Osteoblast (primary cell): ENCODE results near the gene PALM2AKAP2. TPM values are rescaled to one million over a fixed set of nuclear protein-coding genes. Genes with fewer than 3 reads are reported as not detected.

Source experiments
- DNase-seq: peaks from one replicate; pipeline ENCODE4 v3.0.0; 2011; ENCODE audit warnings: low spot score, mixed read lengths; ENCODE audit not compliant: insufficient read length; ENCODE audit errors: missing footprints
- H2AFZ ChIP-seq: 2 replicates; pipeline ENCODE4 v1.6.0; 2011; ENCODE audit warnings: mild to moderate bottlenecking, low read length
- H3K27ac ChIP-seq: 2 replicates; pipeline ENCODE4 v1.5.1; 2011; ENCODE audit warnings: mild to moderate bottlenecking, low read depth, low read length, moderate library complexity
- H3K27me3 ChIP-seq: 2 replicates; pipeline ENCODE4 v1.6.0; 2012; ENCODE audit warnings: mild to moderate bottlenecking, control low read depth, inconsistent platforms, low read length, moderate library complexity; ENCODE audit not compliant: insufficient read depth
- H3K36me3 ChIP-seq: 2 replicates; pipeline ENCODE4 v1.5.1; 2011; ENCODE audit warnings: mild to moderate bottlenecking, low read length, control low read depth, moderate library complexity; ENCODE audit not compliant: insufficient read depth
- H3K4me1 ChIP-seq: 2 replicates; pipeline ENCODE4 v1.5.1; 2011; ENCODE audit warnings: mild to moderate bottlenecking, low read length, control low read depth, moderate library complexity; ENCODE audit not compliant: insufficient read depth
- H3K4me2 ChIP-seq: 2 replicates; pipeline ENCODE4 v1.6.0; 2011; ENCODE audit warnings: mild to moderate bottlenecking, low read length; ENCODE audit not compliant: insufficient read depth
- H3K4me3 ChIP-seq: fragments of 200-600 bp; sonication (generic); 3 replicates; pipeline ENCODE4 v1.5.1; 2012; ENCODE audit warnings: mild to moderate bottlenecking, low read length, inconsistent platforms; ENCODE audit not compliant: insufficient read depth
- H3K79me2 ChIP-seq: 2 replicates; pipeline ENCODE4 v1.6.0; 2012; ENCODE audit warnings: mild to moderate bottlenecking, low read length, control low read depth, inconsistent platforms; ENCODE audit not compliant: insufficient read depth
- H3K9me3 ChIP-seq: 2 replicates; pipeline ENCODE4 v1.5.1; 2011; ENCODE audit warnings: low read depth, low read length, control low read depth
- H4K20me1 ChIP-seq: 2 replicates; pipeline ENCODE4 v1.6.0; 2012; ENCODE audit warnings: mild to moderate bottlenecking, low read length, control low read depth; ENCODE audit not compliant: insufficient read depth
- total RNA-seq: library from RNA; depleted of rRNA; stranded (reverse); fragments of >200 nt; gene quantifications from 2 replicates; pipeline ENCODE4 v1.2.3, GENCODE V29; 2012
- TF ChIP-seq, protein P1 (sequence below): IDR thresholded peaks from 2 replicates; pipeline ENCODE4 v1.5.1; 2011; ENCODE audit warnings: mild to moderate bottlenecking, low read depth, low read length, moderate library complexity; ENCODE audit errors: extremely low read depth

Gene PALM2AKAP2
- total RNA-seq, 1 donor: 25.3 TPM

- DNase-seq: no peak
- H3K27ac ChIP-seq: no peak overlapping the region
- TF ChIP-seq, protein P1, sequence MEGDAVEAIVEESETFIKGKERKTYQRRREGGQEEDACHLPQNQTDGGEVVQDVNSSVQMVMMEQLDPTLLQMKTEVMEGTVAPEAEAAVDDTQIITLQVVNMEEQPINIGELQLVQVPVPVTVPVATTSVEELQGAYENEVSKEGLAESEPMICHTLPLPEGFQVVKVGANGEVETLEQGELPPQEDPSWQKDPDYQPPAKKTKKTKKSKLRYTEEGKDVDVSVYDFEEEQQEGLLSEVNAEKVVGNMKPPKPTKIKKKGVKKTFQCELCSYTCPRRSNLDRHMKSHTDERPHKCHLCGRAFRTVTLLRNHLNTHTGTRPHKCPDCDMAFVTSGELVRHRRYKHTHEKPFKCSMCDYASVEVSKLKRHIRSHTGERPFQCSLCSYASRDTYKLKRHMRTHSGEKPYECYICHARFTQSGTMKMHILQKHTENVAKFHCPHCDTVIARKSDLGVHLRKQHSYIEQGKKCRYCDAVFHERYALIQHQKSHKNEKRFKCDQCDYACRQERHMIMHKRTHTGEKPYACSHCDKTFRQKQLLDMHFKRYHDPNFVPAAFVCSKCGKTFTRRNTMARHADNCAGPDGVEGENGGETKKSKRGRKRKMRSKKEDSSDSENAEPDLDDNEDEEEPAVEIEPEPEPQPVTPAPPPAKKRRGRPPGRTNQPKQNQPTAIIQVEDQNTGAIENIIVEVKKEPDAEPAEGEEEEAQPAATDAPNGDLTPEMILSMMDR: no peak
- H3K4me3 ChIP-seq: no peak overlapping the region
- H3K4me1 ChIP-seq: peaks cover 51% of the 10 kb centered on the region
- no peaks in the 10 kb centered on the region for H3K9me3 ChIP-seq
- H4K20me1 ChIP-seq: no peaks in the 10 kb centered on the region
- H3K79me2 ChIP-seq: peaks cover 75% of the 10 kb centered on the region
- no peaks in the 10 kb centered on the region for H3K36me3 ChIP-seq
- H2AFZ ChIP-seq: no peak overlapping the region
- no peaks in the 10 kb centered on the region for H3K27me3 ChIP-seq
- H3K4me2 ChIP-seq: no peak overlapping the region
These were observed 15.6 kb downstream of the PALM2AKAP2 start for GRCh38 chr9:109795613-109796012.

DNA sequence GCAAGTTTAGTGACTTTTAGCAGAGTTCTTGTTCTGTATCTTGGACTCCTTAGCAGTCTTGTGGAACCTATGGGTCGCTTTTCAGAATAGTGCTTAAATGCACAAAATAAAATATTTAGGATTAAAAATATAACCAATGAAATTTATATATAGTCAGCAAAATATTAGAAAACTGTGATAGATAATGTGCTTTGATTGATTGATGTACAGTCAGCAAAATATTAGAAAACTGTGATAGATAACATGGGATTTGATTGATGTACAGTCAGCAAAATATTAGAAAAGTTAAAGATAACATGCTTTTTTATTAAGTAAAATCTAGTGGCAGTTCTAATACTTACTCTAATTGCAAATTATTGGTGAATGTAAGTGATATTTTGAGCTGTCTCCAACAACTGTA lies 16.1 kb downstream of the PALM2AKAP2 start:
- Histone ChIP-seq H2AFZ (no peak overlapping the region), H3K4me2 (no peak overlapping the region), H3K4me3 (no peak overlapping the region), H3K79me2 (peaks cover 75% of the 10 kb centered on the region), H3K9me3 (no peaks in the 10 kb centered on the region), H3K27me3 (no peaks in the 10 kb centered on the region), H3K4me1 (peaks cover 51% of the 10 kb centered on the region), H3K36me3 (no peaks in the 10 kb centered on the region), H4K20me1 (no peaks in the 10 kb centered on the region), H3K27ac (no peak overlapping the region)
- DNase-seq: no peak
- TF ChIP-seq, protein P1: no peak

- no peak for DNase-seq
- H3K4me1 ChIP-seq: peaks cover 45% of the 10 kb centered on the region
- H3K27ac ChIP-seq: no peak overlapping the region
- no peak overlapping the region for H2AFZ ChIP-seq
- peaks cover 75% of the 10 kb centered on the region for H3K79me2 ChIP-seq
- TF ChIP-seq, protein P1: no peak
- H3K27me3 ChIP-seq: no peaks in the 10 kb centered on the region
- H4K20me1 ChIP-seq: peaks cover 3% of the 10 kb centered on the region
- no peak overlapping the region for H3K4me2 ChIP-seq
- no peaks in the 10 kb centered on the region for H3K9me3 ChIP-seq
- no peaks in the 10 kb centered on the region for H3K36me3 ChIP-seq
- H3K4me3 ChIP-seq: no peak overlapping the region
These were observed 17.0 kb downstream of the PALM2AKAP2 start for GRCh38 chr9:109797006-109797405.

DNA sequence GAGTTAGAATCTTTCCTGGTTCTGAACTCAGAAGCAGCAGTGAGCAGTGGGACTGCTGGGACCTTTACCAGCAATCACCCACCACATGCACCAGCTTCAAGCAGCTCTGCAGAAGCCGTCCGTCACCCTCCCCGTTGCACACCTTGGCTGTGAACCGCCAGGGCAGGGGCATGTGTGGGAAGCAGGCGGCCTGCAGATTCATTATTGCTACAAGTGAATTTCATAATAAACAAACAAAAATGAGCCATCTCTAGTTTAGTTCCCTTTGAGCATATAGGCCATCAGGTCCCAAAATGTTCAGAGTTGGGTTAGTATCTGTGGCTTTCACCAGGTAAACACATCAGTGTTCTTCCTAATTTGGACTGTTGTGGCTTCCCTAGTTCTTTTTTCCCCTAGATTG lies 17.5 kb downstream of the PALM2AKAP2 start:
- H3K27me3 ChIP-seq: no peaks in the 10 kb centered on the region

More for the DNA sequence above, 17.5 kb downstream of the PALM2AKAP2 start:
- Histone ChIP-seq H4K20me1 (peaks cover 3% of the 10 kb centered on the region), H3K4me3 (no peak overlapping the region), H2AFZ (no peak overlapping the region), H3K79me2 (peaks cover 76% of the 10 kb centered on the region), H3K27ac (no peak overlapping the region), H3K36me3 (no peaks in the 10 kb centered on the region), H3K9me3 (no peaks in the 10 kb centered on the region), H3K4me2 (no peak overlapping the region), H3K4me1 (peaks cover 40% of the 10 kb centered on the region)
- DNase-seq: no peak
- TF ChIP-seq, protein P1: no peak
